Stimulated activated CD4-positive, alpha-beta T cell treated with anti-CD3 and anti-CD28 coated beads, TNF-alpha, amount 100 ng/mL, for 24 hours (primary cell): ENCODE measurements around the gene HLA-DMA.

Source experiments
- DNase-seq, 3 experiments: peaks; one replicate each; pipeline ENCODE4 v3.0.0-alpha.2; 2020; ENCODE audit warnings: low read depth in 3 of 3

Gene HLA-DMA

GRCh38 chr6:32932132-32932868, 20.6 kb downstream of the HLA-DMA start:
- DNase-seq, result no peak

- no peak for DNase-seq
Measured at GRCh38 chr6:32931211-32931610, 21.7 kb downstream of the HLA-DMA start.

- no peak for DNase-seq
Measured at GRCh38 chr6:32922083-32922482, 30.8 kb downstream of the HLA-DMA start.

GRCh38 chr6:32920715-32921114, 32.2 kb downstream of the HLA-DMA start:
- no peak for DNase-seq

- DNase-seq, result no peak
Measured at GRCh38 chr6:32912951-32913350, 39.9 kb downstream of the HLA-DMA start.

GRCh38 chr6:32908897-32909296, 44.0 kb downstream of the HLA-DMA start:
- DNase-seq, result no peak

GRCh38 chr6:32906539-32906938, 46.4 kb downstream of the HLA-DMA start:
- no peak for DNase-seq

GRCh38 chr6:32905078-32905477, 47.8 kb downstream of the HLA-DMA start:
- no peak for DNase-seq

GRCh38 chr6:32903952-32904351, 48.9 kb downstream of the HLA-DMA start:
- DNase-seq, result no peak
